HG03064 (cell line): Measurements from ENCODE around the gene RIN3.
A peak's percentile ranks its signal among the peaks of the same experiment; 100 is the strongest.

Source experiments
- ATAC-seq: cut with Tn5 transposase; IDR thresholded peaks from one replicate; pipeline ENCODE4 v1.9.1; 2021; ENCODE audit warnings: low read depth; ENCODE audit not compliant: unreplicated experiment

RIN3 gene

DNA sequence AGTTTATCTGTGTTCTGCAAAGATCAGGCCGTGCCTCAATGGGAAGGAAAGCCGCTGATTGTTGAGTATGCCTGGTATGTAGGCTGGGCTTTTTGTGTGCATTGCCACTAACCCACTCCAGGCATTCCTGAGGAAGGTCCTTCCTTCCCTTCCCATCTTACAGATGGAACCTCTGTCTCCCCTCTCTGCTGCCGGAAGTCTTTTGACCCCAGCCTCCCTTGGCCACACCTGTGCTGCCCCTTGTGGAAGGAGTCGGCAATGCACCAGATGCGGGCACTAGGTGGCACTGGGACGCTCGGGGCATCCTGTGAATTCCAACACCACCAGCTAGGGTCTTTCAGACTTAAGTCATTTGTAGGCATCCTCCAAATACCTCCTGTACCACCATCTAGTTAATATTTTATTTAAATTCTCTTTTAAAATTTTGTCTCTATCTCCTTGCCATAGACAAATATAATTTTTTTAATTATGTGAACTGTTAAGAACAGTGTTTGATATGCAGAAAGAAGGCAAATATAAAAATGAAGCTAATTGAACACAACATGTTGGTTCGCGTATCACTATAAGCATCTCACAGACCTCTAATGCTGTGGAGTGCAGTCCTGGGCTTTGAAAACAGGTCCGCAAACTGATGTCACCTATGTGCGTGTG lies 99.6 kb downstream of the RIN3 start:
- no peak for ATAC-seq

DNA sequence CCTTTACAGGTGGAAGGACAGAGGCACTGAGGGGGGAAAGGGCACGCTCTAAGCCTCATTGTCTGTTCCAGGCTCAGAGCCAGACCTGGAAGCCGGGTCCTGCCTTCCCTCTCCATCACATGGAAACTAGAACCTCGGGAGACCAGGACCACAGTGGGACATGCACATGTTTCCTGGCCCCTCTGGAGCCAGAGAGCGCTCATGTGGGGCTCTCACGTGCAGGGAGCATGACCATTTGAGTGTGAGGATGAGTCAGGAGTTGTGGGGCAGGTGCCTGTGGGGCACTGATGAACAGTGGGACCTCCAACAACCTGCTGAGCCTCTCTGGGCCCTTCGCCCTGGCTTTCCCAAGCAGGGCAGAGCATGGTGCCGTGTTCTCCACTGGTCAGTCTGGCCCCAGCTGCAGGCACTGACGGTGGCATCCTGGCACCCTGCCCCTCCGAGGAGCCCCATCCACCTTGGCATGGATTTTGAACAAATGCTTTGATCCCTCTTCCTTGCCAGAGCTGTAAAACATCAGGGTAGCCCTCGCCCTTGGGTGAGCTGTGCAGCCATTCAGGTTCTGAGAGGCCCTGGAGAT lies 100.2 kb downstream of the RIN3 start:
- ATAC-seq: no peak

DNA sequence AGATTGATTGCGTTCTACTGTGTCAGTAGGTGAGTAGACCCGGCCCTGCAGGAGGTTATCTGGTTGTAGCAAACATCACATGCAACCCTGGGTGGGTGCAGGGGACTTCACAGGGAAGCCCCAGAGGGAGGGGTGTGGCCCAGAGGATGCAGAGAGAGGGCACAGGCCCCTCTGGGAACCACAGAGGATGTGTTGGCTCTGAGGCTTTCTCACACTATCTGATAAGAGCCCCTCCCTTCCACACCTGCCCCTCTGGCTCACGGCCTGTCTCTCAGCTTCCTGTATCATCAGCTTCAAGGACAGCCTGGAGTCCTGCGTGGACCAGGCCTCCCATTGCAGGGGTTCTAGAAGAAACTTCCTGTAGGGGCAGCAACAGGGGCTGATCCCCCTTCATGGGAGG lies 101.9 kb downstream of the RIN3 start:
- peak; percentile 87 for ATAC-seq

DNA sequence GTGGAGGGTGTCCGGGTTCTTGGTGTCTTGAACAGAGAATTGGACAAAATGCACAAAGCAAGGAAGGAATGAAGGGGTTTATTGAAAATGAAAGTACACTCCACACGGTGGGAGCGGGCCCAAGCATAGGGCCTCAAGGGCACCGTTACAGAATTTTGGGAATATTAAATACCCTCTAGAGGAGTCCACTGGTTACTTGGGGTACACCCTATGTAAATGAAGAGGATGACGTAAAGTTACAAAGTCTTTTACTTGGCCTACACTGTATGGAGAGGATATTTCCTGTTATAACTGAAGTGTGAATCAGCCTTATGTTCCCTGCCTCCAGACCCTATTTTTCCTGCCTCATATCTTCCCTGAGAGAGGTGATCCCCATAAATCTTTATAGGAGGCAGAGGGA lies 102.6 kb downstream of the RIN3 start:
- no peak for ATAC-seq

DNA sequence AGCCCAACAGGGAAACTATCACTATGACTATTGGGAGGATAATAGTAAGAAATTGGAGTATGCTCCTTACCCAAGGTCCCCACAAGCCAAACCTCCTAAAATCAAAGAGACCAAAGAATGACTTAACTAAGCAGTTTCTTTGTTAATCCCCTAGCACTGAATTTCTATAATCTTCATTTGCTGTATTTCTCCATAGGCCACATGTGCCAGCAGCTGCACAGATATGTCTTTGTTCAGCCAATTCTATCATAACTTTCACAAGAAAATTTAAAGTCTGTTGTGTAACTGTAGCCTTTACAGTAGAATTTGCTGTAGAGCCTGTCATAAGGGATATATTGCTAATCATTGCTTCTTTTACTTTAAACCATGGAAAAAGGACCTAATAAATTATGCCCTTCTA lies 104.0 kb downstream of the RIN3 start:
- no peak for ATAC-seq

DNA sequence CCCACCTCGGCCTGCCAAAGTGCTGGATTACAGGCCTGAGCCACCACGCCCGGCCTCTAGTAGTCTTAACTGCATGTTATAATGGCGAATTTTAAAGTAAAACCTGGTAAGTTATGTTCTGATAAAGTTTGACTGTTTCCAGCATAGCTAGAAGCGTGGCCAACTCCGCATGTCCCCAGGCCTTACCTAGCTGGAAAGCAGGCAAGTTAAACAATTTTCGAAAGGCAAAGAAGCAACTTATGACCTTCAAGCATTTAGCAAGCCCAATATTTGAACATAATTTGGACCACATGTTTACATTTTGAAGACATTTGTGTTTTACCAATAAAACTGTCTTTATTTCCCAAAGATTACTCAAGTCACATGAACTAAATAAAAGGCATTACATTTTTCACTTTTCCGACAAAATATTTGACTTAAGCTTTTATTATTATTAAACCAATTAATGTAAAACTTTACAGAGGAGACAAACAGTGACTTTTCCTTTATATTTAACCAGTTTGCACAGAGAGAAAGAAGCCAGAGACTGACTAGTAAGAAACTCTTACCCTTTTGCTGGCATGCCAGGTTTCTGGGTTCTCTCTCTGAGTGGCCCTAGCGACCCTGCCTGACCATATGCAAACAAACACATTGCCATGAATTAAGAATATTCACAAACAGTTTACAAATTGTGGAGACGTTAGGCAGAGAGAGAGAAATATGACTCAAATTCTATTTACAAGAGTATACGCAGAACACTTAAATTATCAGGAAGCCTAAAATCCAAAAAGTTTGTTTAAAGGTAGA lies 106.3 kb downstream of the RIN3 start:
- ATAC-seq: no peak

DNA sequence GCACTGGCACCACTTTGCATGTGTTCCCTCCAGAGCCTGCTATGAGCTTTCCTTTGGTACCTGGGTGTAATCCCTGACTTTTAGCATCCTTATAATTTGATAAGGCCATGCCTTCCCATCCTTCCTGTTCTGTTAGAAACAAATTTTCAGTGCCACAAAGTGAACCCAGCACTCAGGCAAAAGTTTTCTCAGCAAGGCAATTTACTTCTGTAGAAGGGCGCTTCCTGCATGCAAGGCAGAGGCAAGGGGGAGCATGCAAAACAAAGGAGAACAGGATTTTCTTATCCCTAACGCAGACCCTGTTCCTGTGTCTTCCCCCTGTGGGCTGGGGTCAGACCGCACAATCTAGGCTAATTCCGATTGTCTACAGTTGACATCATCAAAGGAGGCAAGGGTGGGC lies 108.7 kb downstream of the RIN3 start:
- ATAC-seq: no peak

DNA sequence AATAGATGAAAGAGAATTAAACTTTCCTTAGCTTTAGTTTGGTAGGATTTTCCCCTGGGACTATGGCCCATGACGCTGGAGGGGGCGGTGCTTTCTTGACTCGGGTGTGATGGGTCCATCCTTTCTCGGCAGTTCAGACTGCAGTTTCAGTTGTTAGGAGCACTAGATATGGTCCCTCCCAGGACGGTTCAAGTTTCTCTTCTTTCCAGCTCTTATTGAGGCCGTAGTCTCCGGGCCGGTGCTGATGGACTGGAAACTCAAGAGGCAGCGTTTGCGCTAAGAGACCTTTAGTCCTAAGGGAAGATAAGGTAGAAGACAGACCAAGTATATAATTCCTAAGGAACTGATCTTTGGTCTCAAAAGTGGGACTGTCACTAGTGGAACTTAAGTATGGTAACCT lies 111.2 kb downstream of the RIN3 start:
- no peak for ATAC-seq

DNA sequence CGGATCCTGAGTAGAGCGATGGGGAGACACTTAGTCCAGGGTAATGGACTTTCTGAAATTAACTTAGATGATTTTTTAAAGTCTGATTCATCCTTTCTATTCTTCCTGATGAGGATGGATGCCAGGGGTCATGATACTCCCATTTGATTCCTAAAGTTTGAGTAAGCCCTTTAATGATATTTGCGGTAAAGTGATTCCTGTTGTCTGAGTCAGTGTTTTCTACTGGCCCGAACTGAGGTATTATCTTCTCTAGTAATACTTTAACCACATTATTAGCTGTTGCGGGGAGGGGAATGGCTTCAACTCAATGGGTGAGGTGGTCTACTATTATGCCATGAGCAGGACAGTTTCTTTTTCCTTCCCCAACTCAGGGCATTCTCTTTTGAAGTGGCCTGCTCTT lies 111.6 kb downstream of the RIN3 start:
- no peak for ATAC-seq

DNA sequence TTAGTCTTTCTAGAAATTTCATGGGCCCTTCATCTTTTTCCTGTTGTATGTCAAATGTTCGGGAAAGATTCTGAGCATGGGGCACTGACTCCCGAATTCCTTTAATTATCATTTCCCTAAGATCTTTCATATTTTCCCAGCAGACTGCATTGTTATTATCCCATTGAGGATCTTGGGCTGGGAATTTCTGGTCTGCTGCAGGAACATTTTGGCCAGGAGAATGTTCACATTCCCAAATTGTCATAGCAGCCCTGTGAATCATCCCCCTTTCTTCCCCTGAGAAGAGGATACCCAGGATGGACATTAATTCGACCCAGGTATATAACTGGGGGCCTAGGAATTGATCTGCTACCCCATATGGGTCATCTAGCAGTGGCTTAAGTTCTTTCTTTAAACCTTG lies 112.5 kb downstream of the RIN3 start:
- ATAC-seq: no peak

DNA sequence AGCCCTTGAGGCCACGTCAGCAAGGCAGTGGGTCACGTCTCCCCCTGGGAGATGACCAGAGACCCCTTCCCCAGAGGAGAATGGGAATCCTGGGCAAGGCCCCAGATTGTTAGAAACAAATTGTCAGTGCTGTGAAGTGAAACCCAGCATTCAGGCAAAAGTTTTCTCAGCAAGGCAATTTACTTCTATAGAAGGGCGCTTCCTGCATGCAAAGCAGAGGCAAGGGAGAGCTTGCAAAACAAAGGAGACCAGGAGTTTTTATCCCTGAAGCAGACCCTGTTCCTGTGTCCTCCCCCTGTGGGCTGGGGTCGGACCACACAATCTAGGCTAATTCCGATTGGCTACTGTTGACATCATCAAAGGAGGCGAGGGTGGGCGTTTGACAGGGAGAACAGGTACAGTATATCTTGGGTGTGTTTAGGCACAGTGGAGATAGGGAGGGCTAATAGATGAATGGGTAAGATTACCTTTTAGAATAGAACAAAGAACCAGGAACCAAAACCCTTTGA lies 114.2 kb downstream of the RIN3 start:
- no peak for ATAC-seq

DNA sequence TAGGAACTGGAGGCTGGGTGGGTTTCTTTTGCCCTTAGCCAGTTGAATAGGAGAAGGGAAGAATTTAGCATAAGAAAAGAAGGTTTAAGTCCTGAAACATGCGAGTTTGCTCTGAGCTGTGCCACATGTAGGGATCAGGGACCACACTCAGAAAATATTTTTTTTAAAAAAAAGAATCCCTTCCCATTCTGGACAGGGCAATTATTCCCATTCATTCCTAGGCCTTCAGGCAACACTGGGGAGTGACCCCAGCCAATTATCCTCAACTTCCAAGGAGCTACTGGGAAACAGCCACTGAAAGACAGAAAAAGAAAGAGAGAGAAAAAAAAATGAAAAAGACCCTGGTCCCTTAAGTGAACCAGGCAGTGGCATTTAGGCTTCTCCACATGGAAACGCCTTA lies 115.1 kb downstream of the RIN3 start:
- no peak for ATAC-seq

DNA sequence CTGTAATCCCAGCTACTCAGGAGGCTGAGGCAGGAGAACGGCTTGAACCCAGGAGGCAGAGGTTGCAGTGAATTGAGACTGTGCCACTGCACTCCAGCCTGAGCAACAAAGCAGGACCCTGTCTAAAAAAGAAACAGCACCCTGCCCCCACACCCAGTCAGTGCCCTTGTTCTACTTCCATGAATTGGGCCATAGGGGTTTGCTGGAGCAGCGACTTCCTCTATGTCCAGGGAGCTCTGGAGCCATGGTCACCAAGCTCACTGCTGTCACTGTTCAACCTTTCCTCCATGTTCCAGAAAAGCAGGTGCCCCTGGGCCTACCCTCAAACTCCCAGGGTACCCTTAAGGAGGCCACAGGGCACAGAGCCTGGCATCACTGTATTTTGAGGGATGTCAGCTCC lies 116.8 kb downstream of the RIN3 start:
- no peak for ATAC-seq

DNA sequence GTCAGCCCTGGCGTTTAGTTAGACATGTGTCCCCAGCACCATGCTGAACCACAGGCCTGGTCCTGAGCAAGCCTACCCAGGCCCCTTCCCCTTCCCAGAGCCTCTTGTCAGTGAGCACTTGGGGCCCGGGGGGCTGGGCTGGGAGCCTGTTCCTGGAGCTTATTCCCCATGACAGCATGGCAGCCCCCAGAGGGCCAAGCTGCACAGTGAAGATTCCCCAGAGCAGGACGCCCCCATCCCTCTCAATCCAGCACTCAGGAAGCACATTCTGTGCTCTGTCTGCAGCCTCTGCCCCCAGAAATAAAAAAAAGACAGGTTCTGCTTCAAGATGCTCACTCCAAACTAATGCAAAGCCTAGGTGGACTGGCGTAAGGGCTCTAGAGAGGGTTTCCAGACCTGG lies 117.5 kb downstream of the RIN3 start:
- ATAC-seq: no peak

DNA sequence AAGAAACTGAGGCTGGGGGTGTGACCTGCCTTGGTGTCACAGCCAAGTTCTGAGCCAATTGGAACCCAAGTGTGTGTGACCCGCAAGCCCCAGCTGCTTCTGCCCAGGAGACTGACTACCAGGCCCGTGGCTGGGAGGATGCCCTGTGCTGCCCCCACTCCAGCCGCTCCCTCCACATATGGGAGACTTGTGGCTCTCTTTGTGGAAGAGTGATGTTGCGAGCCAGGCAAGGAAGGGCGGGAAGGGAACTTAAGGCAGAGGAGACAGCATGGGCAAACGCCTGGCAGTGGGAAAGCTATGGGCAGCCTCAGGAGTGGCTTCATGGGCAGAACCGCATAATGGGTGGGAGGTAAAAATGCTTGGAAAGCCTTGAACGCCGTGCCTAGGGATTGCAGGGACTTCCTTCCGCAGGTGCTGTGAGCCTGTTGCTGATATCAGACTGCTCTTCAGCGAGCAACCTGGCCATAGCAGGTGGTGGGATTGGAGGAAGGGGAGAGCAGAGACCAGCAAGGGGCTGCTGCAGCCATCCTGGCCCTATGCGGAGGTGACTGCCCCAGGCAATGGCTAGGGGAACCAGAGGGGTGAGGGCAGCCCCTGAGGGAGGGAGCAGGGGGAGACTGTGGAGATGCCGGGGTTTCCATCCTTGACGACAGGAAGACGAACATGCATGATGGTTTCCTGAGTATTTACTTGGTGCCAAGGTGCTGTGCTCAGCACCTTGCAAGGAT lies 119.1 kb downstream of the RIN3 start:
- ATAC-seq: no peak

DNA sequence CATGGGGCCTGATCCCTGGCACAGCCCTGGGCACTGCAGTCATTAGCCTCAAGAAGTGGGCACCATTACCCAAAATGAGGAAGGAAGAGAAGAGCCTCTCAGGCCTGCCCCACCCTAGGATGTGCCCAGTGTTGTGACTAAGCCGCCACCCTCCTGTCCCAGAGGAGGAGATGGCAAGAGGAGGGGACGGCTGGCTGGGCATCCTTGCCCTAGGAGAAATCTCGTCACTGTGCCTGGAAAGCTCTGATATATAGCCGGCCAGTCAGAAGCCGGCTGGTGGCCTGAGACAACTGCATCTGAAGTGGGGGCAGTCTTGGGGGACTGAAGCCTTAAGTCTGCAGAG lies 119.7 kb downstream of the RIN3 start:
- ATAC-seq: no peak

DNA sequence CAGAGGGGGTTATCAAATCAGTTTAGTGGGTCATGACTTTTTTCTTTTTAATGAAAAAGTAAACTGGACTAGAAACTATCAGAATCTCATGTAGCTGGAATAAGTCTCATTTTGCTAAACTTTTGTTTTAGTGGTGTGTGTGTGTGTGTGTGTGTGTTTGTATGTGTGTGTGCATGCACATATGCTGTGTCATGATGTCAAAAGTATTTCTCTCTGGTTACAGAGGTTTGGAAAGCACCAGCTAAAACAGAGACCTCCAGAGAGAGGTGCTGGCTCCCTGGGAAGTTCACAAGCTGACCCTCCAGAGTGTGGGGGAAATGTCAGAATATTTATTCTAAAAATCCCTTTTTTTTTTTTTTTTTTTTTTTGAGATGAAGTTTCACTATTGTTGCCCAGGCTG lies 120.1 kb downstream of the RIN3 start:
- ATAC-seq: no peak

DNA sequence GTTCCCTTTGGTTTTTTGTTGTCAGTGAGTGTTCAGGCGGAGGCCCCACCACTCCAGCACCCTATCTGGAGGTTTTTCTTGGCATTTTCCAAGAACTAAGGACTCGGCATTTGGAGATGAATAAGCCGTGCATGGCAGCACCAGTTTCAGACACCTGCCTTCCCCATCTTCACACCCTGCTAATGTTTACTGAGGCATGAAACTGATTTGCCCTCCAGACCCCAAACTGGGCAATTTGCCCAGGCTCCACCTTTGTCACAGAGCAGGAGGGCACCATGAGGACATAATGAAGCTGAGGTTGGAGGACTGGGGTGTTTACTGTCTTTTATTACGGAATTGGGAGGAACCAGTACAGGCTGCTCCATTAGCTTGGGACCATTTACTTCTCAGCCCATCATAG lies 121.5 kb downstream of the RIN3 start:
- ATAC-seq: no peak

DNA sequence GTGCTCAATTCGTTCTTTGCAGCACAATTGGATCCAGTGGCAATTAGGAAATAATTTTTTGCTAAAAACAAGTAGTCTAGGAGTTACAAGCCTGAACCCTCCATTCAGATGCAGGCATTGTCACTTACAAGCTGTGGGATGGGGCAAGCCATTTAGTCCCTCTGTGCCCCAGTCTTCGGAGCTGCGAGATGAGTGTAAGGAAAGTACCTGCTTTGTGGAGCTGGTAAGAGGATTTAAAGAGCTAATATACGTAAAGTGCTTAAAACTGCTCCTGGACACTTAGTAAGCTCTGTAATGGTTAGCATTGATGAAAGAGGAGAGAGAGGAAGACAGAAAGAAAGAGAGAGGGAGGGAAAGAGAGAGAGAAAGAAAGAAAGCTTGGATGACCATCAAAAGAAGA lies 122.3 kb downstream of the RIN3 start:
- no peak for ATAC-seq

DNA sequence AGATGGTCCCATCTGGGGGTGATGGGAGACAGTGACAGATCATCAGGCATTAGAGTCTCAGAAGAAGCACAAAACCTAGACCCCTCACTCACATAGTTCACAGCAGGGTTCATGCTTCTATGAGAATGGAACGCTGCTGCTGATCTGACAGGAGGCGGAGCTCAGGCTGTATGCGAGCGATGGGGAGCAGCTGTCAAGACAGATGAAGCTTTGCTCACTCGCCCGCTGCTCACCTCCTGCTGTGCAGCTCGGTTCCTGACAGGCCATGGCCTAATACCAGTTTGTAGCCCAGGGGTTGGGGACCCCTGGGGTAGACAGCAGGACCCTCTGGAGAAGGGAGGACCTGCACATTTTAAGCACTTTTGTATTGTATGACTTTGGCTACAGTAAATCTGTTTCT lies 123.6 kb downstream of the RIN3 start:
- ATAC-seq: no peak

DNA sequence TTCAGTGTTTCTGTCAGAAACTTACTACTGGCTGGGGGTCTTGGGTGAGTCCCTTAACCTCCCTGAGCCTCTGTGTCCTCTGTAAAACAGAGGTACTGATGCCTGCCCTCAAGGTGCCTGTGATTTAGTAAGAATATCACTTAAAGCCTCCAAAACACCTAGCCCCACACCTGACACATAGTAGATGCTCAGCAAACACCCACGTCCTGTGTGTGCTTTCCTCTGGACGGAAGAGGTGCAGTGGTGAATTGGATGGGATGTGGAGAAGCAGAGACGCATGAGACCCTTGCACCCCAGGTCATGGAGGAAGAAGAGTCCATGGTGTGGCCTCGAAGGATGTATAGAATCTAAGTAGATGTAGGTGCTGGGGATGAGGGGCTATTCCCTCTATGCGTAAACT lies 124.3 kb downstream of the RIN3 start:
- no peak for ATAC-seq
